HG02981 (cell line): Measurements from ENCODE around the gene OLFM1.
"Not testable (repeated sequence)": the region's sequence is repeated elsewhere in the genome, so short reads cannot be mapped to it uniquely, and the experiment has no call there.

Experiments used
- ATAC-seq: cut with Tn5 transposase; IDR thresholded peaks from one replicate; pipeline ENCODE4 v1.9.1; 2021; ENCODE audit warnings: mild to moderate bottlenecking, moderate library complexity; ENCODE audit not compliant: unreplicated experiment

Gene OLFM1

DNA sequence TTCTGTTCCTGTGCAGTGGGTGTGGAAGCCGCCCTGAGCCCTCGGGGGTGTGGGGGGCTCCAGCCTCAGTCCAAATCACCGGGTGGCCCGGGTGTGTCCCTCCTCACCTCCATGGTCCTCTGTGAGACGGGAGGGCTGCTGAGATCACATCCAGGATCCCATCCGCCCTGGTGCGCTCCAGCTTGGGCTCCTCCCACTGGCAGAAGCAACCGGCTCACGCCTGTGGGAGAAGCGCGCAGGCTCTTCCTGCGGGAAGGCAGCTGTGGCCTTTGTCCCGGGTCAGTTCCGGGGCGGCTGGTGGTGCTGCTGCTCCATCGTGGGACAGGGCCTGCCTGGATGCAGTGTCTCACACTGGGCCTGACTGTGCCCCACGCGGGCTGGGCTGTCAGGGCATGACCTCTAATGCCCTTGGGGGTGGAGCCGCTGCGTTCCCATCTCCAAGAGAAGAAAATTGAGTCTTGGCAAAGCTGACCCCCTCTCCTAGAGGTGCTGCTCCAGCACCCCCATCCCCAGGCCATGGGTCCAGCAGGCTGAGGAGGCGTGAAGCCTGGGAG lies 18.5 kb downstream of the OLFM1 start:
- ATAC-seq: no peak

DNA sequence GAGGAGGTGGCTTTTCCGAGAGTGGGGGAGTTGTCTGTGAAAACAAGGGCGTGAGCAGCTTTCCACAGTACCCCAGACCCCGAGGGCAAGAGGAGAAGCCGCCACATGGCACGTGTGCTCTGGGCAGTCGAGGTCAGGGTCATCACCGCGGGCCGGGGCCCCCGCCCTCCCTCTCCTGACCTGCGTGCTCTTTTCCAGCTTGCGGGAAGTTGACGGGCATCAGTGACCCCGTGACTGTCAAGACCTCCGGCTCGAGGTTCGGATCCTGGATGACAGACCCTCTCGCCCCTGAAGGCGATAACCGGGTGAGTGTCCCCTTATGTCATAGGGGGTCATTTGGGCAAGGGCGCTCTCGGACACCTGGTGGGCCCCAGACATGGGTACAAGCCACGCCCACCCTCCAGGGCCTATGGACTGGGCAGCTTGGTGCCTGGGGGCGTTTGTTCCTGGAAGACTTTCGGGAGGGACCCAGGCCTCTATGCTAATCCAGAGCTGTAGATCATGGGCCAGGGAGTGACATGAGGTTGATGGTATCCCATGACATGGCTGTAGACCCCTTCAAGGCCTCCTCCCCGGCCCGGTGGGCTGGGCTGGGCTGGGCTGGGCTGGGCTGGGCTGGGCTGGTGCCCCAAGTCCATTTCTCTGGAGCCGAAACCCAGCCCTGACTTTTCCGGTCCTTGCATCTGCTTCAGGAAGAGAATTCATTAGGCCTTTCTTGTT lies 19.2 kb downstream of the OLFM1 start:
- no peak for ATAC-seq

DNA sequence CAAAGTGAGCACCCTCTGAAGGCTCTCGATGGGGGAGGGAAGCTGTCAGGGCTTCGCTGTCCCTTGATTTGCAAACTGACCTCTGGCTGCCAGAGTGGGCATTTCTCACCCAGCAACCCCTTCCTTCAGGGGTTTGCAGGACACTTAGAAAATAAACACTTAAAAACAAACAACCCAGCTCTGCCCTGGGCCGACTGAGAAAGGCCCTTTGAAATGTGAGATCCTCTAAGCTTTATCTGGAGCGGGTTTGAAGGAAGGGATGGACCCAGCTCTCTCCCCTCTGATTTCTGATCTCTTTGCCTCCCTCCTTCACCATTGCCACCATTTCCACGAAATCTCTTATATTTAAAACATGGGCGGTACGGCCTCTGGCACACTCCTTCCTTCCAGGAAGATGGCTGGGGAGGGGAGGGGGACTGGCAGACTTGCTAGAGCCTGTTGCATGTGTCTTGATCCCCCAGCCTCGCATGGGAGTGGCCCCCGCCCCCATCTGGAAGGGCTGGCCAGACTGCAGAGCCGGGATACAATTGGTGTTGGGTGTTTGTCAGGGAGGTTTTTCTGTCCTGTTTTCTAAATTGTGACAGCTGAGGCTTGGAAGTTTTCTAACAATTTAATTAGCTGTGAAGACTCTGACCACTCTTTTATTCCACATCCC lies 20.2 kb downstream of the OLFM1 start:
- no peak for ATAC-seq

DNA sequence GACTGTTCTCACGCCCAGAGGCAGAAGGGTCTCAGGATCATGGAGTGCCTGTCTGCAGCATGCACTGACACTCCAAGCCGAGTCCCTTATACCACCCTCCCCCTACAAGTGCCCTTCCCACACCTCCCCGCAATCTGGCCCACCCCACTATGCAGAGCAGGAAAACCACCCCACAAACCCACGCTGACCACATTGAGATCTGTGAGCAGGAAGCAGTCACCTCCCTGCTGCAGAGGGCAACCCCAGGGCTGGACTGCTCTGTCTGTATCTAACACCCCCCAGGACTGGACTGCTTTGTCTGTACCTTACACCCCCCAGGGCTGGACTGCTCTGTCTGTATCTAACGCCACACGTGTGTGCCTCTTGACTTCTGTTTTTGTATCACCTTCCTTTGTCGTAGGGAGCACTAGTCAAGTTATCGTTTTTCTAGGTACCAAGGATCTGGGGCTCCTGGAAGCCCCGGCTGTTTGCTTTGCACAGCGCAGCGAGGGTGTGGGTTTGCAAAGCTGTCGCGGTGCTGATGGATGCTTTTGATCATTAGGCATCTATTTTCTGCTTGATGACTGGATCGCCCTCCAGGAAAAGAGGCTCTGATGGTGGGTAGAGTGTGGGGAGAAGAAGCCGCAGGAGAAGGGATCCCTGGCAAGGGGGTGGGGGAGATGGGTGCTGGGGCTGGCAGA lies 21.5 kb downstream of the OLFM1 start:
- ATAC-seq: no peak

GRCh38 chr9:135109650-135110049 lies 22.2 kb downstream of the OLFM1 start:
- ATAC-seq: no peak

DNA sequence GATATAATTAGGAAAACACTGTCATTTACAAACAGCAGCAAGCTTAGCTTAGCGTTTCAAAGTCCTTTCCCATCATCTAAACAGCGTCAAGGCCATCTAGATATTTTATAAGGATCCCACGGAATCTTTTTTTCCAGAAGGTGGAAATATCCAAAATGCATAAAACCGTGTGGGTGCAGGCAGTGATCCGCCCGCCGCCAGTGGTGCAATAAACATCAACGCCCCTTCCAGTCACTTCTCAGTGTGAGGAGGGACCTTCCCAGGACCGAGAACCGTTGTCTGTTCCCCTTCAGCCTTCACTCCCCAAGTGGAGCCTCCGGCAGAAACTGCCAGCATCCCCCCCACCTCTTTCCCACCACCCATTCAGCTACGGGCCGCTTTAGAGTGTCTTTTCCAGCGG lies 22.9 kb downstream of the OLFM1 start:
- ATAC-seq: no peak

DNA sequence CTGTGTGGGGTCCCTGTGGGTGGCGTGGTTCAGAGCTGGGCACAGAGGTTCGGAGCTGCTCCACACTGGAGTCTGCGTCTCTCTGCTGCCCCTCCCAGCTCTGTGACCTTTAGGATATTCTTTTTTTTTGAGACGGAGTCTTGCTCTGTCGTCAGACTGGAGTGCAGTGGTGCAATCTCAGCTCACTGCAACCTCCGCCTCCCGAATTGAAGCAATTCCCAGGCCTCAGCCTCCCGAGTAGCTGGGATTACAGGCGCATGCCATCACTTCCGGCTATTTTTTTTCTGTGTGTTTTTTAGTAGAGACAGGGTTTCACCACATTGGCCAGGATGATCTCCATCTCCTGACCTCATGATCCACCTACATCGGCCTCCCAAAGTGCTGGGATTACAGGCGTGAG lies 24.1 kb downstream of the OLFM1 start:
- ATAC-seq: not testable (repeated sequence)

GRCh38 chr9:135116371-135116770 lies 28.9 kb downstream of the OLFM1 start:
- no peak for ATAC-seq

DNA sequence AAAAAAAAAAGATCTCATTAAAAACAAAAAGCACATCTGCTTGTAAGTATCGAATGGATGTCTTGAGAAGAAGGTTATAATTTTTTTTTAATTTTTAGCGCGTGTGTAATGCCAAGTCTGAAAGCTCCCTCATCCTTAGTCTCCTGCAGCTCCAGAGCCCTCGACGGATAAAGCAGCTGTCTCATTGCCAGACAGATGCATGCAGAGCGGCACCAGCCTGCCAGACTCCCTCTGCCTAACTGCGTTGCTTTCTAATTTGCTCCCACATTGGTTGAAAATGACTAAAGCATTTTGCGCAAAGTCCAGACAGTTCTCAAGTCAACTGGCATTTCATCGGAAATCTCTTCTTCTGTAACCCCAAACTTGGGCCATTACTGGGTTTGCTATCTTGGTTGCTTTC lies 29.4 kb downstream of the OLFM1 start:
- ATAC-seq: no peak

DNA sequence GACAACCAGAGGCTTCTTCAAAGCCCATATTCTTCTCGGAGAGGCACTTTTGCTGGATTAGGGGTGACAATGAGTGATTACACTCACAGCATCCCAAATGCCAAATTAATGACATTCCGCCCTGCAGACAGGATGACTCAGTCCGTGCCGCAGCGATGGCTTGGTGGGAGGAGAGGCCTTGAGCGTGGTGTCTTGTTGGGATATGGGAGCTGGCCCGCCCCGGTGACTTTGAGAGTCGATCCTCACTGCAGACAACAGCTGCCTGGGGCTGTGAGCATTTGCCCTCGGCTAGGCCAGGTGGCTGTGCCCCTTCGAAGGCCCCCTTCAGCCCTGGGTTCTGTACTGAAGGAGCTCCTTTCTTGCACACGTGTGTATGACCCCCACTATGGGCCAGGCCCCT lies 29.8 kb downstream of the OLFM1 start:
- ATAC-seq: no peak

- ATAC-seq: no peak
These were observed 32.1 kb downstream of the OLFM1 start for GRCh38 chr9:135119496-135120064.

DNA sequence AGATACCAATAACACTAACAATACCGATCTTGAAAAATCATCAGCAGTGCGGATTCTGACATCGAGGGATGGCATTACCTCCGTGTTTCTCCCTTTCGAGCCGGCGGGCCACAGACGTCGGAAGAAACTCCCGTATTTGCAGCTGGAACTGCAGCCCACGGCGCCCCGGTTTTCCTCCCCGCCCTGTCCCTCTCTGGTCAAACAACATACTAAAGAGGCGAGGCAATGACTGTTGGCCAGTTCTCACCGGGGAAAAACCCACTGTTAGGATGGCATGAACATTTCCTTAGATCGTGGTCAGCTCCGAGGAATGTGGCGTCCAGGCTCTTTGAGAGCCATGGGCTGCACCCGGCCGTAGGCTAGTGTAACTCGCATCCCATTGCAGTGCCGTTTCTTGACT lies 32.8 kb downstream of the OLFM1 start:
- ATAC-seq: no peak

DNA sequence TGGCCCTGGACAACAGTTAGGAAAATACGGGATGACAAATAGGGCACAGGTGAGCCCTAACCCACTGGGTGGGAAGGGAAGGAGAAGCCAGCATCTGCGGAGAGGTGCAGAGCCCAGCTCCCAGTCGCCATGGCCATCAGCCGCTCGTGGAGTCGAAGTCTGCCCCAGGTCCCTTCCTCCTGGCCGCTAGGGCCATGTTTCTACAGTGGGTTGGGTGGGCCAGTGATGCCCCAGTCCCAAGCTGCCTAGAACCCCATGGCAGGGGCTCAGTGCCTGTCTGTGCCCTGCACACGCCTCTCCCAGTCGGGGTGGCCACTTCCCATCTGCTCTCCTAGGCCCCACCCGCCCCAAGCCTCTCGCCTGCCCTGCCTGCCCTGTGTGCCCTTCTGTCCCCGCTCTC lies 34.8 kb downstream of the OLFM1 start:
- ATAC-seq: no peak

- ATAC-seq: no peak
These were observed 35.8 kb downstream of the OLFM1 start for GRCh38 chr9:135123126-135123772.

GRCh38 chr9:135123773-135124134 lies 36.3 kb downstream of the OLFM1 start:
- no peak for ATAC-seq

DNA sequence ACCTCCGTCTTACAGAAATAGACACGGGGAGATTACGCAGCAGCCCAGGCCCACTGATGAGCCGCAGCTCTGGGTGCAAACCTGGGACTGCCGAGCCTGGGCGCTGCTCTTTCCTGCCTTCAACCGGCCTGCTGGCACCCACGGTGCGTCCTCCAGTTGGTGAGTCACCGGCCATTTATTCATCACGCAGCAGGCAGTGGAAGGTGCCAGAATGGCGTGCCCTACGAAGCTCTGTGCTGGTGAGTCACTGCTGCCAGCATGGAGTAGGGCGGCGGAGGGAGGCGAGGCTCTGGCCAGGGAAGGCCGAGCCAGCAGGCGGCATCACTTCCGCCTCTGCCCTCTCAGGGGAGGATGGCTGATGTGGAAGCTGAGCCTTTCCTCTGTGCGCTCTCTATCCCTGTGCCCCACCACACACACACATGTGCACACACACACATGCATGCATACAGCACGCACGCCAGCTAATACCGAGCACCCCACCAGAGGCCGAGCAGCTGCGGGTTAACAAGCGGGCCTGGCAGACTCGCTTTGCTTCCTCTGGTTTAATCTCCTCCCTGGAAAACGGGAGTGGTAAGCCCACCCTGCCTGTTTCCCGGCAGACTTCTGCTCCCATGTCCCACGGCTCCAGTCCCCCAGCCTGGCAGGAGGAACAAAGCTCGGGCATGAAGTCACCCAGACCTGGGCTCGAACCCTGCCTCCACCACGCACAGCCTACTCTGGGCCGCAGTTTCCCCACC lies 39.2 kb downstream of the OLFM1 start:
- ATAC-seq: no peak

- no peak for ATAC-seq
These were observed 40.5 kb downstream of the OLFM1 start for GRCh38 chr9:135127718-135128670.

- ATAC-seq: no peak
These were observed 41.7 kb downstream of the OLFM1 start for GRCh38 chr9:135129137-135129695.
